DND-41 (cell line): ENCODE data around the gene SIDT1.

Source experiments
- CTCF ChIP-seq: IDR thresholded peaks from 2 replicates; pipeline ENCODE4 v1.5.1; 2012; ENCODE audit warnings: borderline replicate concordance, low read length, moderate library complexity, mild to moderate bottlenecking; ENCODE audit not compliant: poor library complexity, severe bottlenecking; ENCODE audit errors: extremely low read depth
- EZH2 ChIP-seq: IDR thresholded peaks from 3 replicates; pipeline ENCODE4 v1.6.1; 2012; ENCODE audit warnings: borderline replicate concordance, low read depth, mild to moderate bottlenecking, moderate library complexity, low read length, inconsistent platforms; ENCODE audit not compliant: severe bottlenecking

- TF ChIP-seq CTCF (no peak), EZH2 (no peak)
Measured at GRCh38 chr3:113594066-113594465, 61.7 kb downstream of the SIDT1 start.
